ENCODE measurements around the gene MYBPH.

Gene MYBPH

DNA sequence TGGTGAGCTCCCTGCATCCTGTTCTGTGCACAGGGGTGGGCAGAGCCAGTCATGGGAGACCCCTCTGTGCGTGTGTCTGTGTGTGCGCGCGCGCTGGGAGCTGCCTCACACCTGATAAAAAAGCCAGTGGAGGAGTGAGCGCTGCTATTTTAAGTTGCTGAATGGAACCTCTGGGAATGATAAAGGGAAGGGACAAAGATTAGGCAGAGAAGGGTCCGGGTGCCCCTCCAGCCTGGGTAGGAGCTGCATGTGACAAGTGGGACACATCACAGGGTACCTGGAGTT is 47.3 kb downstream of the MYBPH start:
- ATAC-seq, result no peak
- H3K36me3 Mint-ChIP-seq, result no peaks in the 10 kb centered on the region
- H3K4me1 Mint-ChIP-seq, result peaks cover 18% of the 10 kb centered on the region
- H3K9me3 Mint-ChIP-seq, result no peaks in the 10 kb centered on the region
- DNase-seq (ENCODE audit: low spot score in 2 of 2), result no peak
- no peak overlapping the region for H3K27ac Mint-ChIP-seq
- H3K4me3 Mint-ChIP-seq, result no peak overlapping the region

GRCh38 chr1:203127666-203128430 is 47.8 kb downstream of the MYBPH start, which contains the start of gene ADORA1:
Gene ADORA1, plus strand, starts transcription at chr1:203127726. Its CDS starts 1,116 bp downstream, at chr1:203128842.
- DNase-seq (ENCODE audit: low spot score in 2 of 2), result no peak
- no peaks in the 10 kb centered on the region for H3K9me3 Mint-ChIP-seq
- peaks cover 18% of the 10 kb centered on the region for H3K4me1 Mint-ChIP-seq
- no peak for ATAC-seq
- H3K36me3 Mint-ChIP-seq, result no peaks in the 10 kb centered on the region
- H3K27ac Mint-ChIP-seq, result no peak within 1 kb of the TSS
- H3K4me3 Mint-ChIP-seq, result no peak within 1 kb of the TSS

DNA sequence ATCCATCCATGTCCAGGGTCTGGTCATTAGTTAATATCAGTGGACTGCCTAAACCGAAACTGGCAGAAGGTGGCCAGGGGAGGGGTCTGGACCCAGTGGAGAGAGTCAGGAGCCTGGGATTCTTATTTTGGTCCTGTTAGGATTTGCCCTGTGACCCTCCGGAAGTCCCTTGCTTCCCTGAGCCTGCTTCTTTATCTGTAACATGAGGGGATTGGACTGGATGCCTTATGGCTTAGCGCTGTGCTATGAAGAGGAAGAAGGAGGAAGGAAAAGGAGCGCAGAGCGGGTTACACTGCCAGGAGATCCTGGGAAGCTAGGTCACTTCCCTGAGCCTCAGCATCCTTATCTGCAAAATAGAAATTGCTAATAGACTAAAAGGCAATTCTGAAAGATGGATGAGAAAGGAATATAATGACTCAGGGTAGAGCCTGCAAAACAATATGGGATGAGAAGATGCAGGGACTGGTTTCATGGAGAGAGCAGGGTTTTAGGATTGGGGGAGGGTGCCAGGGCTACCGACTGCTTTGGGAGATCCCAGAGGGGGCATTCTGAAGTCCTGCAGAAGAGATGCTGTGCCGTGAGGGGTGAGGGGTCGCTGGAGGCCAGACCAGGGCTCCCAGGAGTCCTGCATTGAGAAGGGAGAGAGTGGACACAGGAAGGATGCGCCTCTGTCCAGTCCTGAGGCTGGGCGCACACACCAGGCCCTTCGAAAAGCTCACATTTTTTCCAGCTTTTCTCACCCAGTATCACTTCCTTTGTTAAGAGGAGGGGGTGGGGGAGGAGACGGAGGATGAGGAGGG is 48.6 kb downstream of the MYBPH start:
- DNase-seq (ENCODE audit: low spot score in 2 of 2) (no peak), ATAC-seq (no peak)
- H3K9me3 Mint-ChIP-seq, result no peaks in the 10 kb centered on the region
- H3K27ac Mint-ChIP-seq, result no peak overlapping the region
- no peak overlapping the region for H3K4me3 Mint-ChIP-seq
- peaks cover 18% of the 10 kb centered on the region for H3K4me1 Mint-ChIP-seq
- H3K36me3 Mint-ChIP-seq, result no peaks in the 10 kb centered on the region

GRCh38 chr1:203126151-203126865 is 49.3 kb downstream of the MYBPH start:
- H3K36me3 Mint-ChIP-seq, result no peaks in the 10 kb centered on the region
- no peak for ATAC-seq
- no peaks in the 10 kb centered on the region for H3K9me3 Mint-ChIP-seq
- no peak for DNase-seq (ENCODE audit: low spot score in 2 of 2)
- no peak overlapping the region for H3K4me3 Mint-ChIP-seq
- H3K27ac Mint-ChIP-seq, result no peak overlapping the region
- peaks cover 26% of the 10 kb centered on the region for H3K4me1 Mint-ChIP-seq

- H3K27ac Mint-ChIP-seq, result no peak overlapping the region
- peaks cover 32% of the 10 kb centered on the region for H3K4me1 Mint-ChIP-seq
- no peak overlapping the region for H3K4me3 Mint-ChIP-seq
- ATAC-seq (no peak), DNase-seq (ENCODE audit: low spot score in 2 of 2) (no peak)
- H3K36me3 Mint-ChIP-seq, result no peaks in the 10 kb centered on the region
- no peaks in the 10 kb centered on the region for H3K9me3 Mint-ChIP-seq
Observed at GRCh38 chr1:203124546-203125317, 50.9 kb downstream of the MYBPH start.

- Mint-ChIP-seq H3K36me3 (no peaks in the 10 kb centered on the region), H3K9me3 (no peaks in the 10 kb centered on the region), H3K27ac (no peak overlapping the region), H3K4me3 (no peak overlapping the region), H3K4me1 (peaks cover 32% of the 10 kb centered on the region)
- ATAC-seq (no peak), DNase-seq (ENCODE audit: low spot score in 2 of 2) (no peak)
Observed at GRCh38 chr1:203124011-203124410, 51.6 kb downstream of the MYBPH start.

DNA sequence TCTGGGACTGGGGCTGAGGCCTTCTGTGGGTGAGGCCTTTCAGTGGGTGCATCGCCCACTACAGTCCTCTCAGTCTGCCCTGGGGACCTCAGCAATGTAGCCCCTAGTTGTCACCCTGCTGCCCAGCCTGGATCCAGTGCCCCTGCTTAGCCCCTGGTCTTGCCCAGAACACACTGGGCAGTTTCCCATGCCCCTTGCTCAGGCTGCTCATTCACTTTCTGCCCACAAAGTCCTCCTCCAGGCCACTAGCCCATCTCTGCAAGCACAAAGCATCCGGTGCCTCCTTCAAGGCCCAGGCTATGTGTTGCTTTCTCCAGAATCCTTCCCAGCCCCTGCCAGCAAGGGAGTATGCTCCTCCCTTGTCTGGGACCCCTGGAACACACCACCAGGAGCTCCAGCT is 53.5 kb downstream of the MYBPH start:
- Mint-ChIP-seq H3K36me3 (no peaks in the 10 kb centered on the region), H3K4me3 (no peak overlapping the region), H3K4me1 (peaks cover 20% of the 10 kb centered on the region), H3K27ac (no peak overlapping the region), H3K9me3 (no peaks in the 10 kb centered on the region)
- DNase-seq (ENCODE audit: low spot score in 2 of 2), result no peak
- no peak for ATAC-seq

DNA sequence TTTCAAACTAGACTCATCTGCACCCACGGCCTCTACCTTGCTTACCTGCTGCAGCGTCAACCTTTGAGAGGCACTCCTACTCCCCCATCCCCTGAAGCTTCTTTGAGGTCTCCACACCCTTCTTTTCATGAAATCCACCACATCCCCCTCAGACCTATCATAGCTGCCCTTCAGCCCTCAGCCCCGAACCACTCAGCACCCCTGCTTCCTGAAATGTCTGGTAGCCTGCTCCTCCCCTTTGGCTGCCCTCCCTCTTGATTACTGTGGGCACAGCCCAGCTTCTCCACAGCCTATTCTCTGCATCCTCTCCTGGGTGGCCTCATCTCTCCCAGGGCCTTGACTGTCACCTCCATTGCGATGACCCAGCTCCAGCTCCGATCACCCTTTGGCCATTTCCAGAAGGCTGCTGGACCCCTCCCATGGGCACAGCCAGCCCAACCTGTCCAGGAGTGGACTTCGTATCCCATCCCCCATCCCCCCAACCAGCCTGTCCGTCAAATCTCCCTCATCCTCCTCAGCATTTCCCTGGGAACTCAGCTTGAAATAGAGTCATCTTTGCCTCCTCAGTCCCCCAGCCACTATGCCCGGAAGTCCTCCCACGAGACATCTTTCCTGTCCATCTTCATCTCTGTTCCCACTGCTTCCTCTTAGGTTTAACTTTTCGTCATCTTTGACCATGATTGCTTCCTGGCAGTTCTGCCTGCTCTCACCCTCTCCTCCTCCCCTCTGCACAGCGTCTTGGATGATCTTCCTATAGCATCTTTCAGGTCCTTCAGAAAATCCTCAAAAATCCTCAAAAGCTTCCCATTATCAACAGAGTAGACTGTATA is 54.2 kb downstream of the MYBPH start:
- Mint-ChIP-seq H3K36me3 (no peaks in the 10 kb centered on the region), H3K4me3 (no peak overlapping the region), H3K27ac (no peak overlapping the region), H3K9me3 (no peaks in the 10 kb centered on the region), H3K4me1 (peaks cover 14% of the 10 kb centered on the region)
- DNase-seq (ENCODE audit: low spot score in 2 of 2) (no peak), ATAC-seq (peak; percentile 4)

GRCh38 chr1:203120325-203121153 is 55.1 kb downstream of the MYBPH start:
- DNase-seq (ENCODE audit: low spot score in 2 of 2), result peak in 1 of 2 donors; percentile 33
- H3K4me3 Mint-ChIP-seq, result no peak overlapping the region
- no peaks in the 10 kb centered on the region for H3K9me3 Mint-ChIP-seq
- ATAC-seq, result peak; percentile 12
- H3K4me1 Mint-ChIP-seq, result peaks cover 14% of the 10 kb centered on the region
- H3K27ac Mint-ChIP-seq, result no peak overlapping the region
- no peaks in the 10 kb centered on the region for H3K36me3 Mint-ChIP-seq
